Measurements from ENCODE around the gene AOX1.

AOX1 gene

GRCh38 chr2:200619279-200619678 is 33.5 kb downstream of the AOX1 start:
- DNase-seq (ENCODE audit: extremely low read depth, low read depth) = no peak
- TF ChIP-seq CTCF (IDR thresholded peaks at IDR 0.05; ENCODE audit: low read depth, low read length) = no peak

DNA sequence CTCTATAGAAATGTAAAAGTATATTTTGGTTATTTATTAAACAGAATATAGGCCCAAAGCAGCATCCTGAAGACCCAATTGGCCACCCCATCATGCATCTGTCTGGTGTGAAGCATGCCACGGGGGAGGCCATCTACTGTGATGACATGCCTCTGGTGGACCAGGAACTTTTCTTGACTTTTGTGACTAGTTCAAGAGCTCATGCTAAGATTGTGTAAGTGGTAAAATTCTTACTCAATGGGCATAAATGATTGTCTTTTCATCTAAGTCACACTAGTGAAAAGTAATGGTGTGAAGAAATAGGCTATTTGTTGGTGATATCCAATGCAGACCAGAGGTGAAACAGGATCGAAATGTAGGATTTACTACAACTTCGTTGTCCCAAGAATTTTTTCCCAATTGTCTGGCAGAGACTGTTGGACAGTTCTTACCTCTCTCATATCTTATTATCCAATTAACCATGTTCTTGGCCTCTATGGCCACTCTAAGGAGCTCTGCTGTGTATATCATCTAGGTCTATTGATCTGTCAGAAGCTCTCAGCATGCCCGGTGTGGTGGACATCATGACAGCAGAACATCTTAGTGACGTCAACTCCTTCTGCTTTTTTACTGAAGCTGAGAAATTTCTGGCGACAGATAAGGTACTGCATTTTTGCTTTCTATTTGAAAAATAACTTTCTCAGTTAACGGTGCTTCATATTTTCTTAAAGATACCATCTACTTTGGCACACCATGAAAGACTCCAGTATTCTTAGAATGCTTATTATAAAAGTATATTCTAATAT is 35.0 kb downstream of the AOX1 start:
- no peak for TF ChIP-seq CTCF (IDR thresholded peaks at IDR 0.05; ENCODE audit: low read depth, low read length)
- DNase-seq (ENCODE audit: extremely low read depth, low read depth) = no peak

DNA sequence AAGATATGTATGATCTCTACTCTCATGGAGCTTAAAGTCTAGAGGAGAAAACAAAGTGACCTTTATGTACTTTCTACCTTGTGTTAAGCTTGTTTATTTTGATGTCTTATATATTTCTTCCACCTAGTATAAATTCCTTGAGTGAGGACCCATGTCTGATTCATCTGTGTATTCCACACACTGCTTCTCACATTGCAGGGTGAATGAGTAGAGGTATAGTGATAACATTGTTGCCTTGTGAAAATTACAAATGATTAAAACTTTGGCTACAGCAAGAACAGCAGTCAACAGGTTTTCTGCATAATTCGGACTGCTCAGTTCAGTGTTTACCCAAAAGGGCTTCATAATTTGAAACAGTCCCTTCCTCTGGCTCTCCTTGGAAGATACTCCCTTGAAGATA is 36.3 kb downstream of the AOX1 start:
- no peak for DNase-seq (ENCODE audit: extremely low read depth, low read depth)
- no peak for TF ChIP-seq CTCF (IDR thresholded peaks at IDR 0.05; ENCODE audit: low read depth, low read length)

- no peak for TF ChIP-seq CTCF (IDR thresholded peaks at IDR 0.05; ENCODE audit: low read depth, low read length)
- DNase-seq (ENCODE audit: extremely low read depth, low read depth) = no peak
These were observed 38.2 kb downstream of the AOX1 start for GRCh38 chr2:200624026-200624425.

DNA sequence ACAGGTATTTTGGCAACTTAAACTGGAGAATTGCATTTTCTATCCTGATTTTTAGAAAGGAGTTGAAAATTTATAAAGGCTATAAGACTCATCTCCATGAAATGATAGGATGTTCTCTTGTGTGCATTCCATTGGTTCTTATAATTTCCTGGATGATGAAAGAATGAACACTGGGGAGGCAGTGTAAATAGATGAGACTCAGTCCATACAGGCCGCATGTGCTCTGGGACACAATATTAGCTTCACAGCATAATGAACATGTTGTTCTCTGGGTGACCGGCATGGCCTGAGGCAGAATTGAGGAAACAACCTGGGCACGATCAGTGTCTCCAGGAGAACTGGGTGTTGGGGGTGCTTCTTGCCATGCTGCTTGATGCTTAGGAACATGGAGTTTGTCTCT is 38.8 kb downstream of the AOX1 start:
- TF ChIP-seq CTCF (IDR thresholded peaks at IDR 0.05; ENCODE audit: low read depth, low read length) = no peak
- DNase-seq (ENCODE audit: extremely low read depth, low read depth) = no peak

GRCh38 chr2:200625282-200625681 is 39.5 kb downstream of the AOX1 start:
- DNase-seq (ENCODE audit: extremely low read depth, low read depth) = no peak
- TF ChIP-seq CTCF (IDR thresholded peaks at IDR 0.05; ENCODE audit: low read depth, low read length) = no peak

DNA sequence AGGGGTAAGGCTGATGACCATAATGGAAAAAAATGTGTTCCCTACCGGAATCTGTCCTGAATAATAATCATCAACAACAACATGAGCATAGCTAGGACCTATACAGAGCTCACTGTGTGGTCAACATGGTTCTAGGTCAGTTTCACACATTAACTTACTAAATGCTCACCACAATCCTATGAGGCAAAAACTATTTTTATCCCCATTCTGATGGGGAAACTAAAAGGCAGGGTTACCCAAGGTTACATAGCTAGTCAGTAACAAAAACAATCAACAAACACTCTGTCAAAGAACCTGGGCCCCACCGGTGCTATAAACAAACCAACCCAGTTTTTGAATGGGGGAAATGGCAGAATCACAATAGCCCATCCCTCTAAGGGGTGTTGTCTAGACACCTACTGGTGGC is 40.1 kb downstream of the AOX1 start:
- no peak for TF ChIP-seq CTCF (IDR thresholded peaks at IDR 0.05; ENCODE audit: low read depth, low read length)
- no peak for DNase-seq (ENCODE audit: extremely low read depth, low read depth)
